Lung (tissue), 12 donors: ENCODE measurements around the gene CCDC40. TPM values are rescaled to one million over a fixed set of nuclear protein-coding genes. Genes with fewer than 3 reads are reported as not detected.
"Not testable (repeated sequence)": the region's sequence is repeated elsewhere in the genome, so short reads cannot be mapped to it uniquely, and the experiment has no call there.

Experiments
- ATAC-seq: fragments of 200-7000 bp; cut with Tn5 transposase; one replicate; pipeline ENCODE4 v1.9.1; 2020; ENCODE audit warnings: moderate number of reproducible peaks; ENCODE audit not compliant: insufficient read depth, low FRiP score
- DNase-seq, 3 donors: peaks; one replicate each; pipeline ENCODE4 v3.0.0-alpha.2; 2013 to 2017
- H3K27ac ChIP-seq, 2 donors: one replicate each; pipeline ENCODE4 v1.5.1; 2013; ENCODE audit warnings: mild to moderate bottlenecking in 2 of 2, moderate library complexity in 2 of 2, control low read depth in 1 of 2, inconsistent platforms in 1 of 2, low read depth in 1 of 2, low read length in 1 of 2
- H3K27me3 ChIP-seq, 3 donors: one replicate each; pipeline ENCODE4 v1.5.1; 2013; ENCODE audit warnings: low read length in 2 of 3; ENCODE audit not compliant: control insufficient read depth in 3 of 3, insufficient read depth in 3 of 3
- H3K36me3 ChIP-seq, 4 donors: one replicate each; pipeline ENCODE4 v1.5.1; 2013; ENCODE audit warnings: low read length in 4 of 4, mild to moderate bottlenecking in 1 of 4, moderate library complexity in 1 of 4; ENCODE audit not compliant: control insufficient read depth in 4 of 4, insufficient read depth in 4 of 4
- H3K4me1 ChIP-seq, 5 donors: one replicate each; pipeline ENCODE4 v1.5.1; 2013; ENCODE audit warnings: low read length in 5 of 5, mild to moderate bottlenecking in 2 of 5, moderate library complexity in 1 of 5; ENCODE audit not compliant: control insufficient read depth in 5 of 5, insufficient read depth in 5 of 5
- H3K4me3 ChIP-seq: one replicate; pipeline ENCODE4 v1.5.1; 2013; ENCODE audit warnings: mild to moderate bottlenecking, control low read depth, moderate library complexity
- H3K9ac ChIP-seq, 2 donors: one replicate each; pipeline ENCODE4 v1.5.1; 2013; ENCODE audit warnings: low read length in 2 of 2, control low read depth in 1 of 2; ENCODE audit not compliant: insufficient read depth in 1 of 2
- H3K9me3 ChIP-seq, 4 donors: one replicate each; pipeline ENCODE4 v1.5.1; 2013; ENCODE audit warnings: low read length in 3 of 4, mild to moderate bottlenecking in 1 of 4, moderate library complexity in 1 of 4; ENCODE audit not compliant: control insufficient read depth in 4 of 4, insufficient read depth in 3 of 4
- CTCF ChIP-seq: IDR thresholded peaks from 2 replicates; pipeline ENCODE4 v1.5.1; 2012; ENCODE audit warnings: mild to moderate bottlenecking; ENCODE audit errors: control extremely low read depth, extremely low read depth
- WGBS, 2 donors: extraction: QIAGEN DNeasy Blood & Tissue Kit; methylation state at CpG; one replicate each; pipeline ENCODE4 v1.1.7; 2013; 5-methylcytosine and 5-hydroxymethylcytosine counted together
- polyA plus RNA-seq, 2 donors: library from polyadenylated mRNA; stranded (reverse); fragments of 200-250 nt; gene quantifications; one replicate each; pipeline ENCODE4 v1.2.1, GENCODE V29; 2013
- total RNA-seq, 2 donors: library from RNA; depleted of rRNA in 1 of 2; stranded (reverse); fragments of >200 nt in 1 of 2; gene quantifications; one replicate each; pipeline ENCODE4 v1.2.1, GENCODE V29; 2014 to 2021
- donor health status: control.
- donor health status: control.
- donor health status: Bipolar disorder and iron deficiency.
- donor health status: healthy.
- donor health status: DM: yes; HTN: yes; CAD: no.

CCDC40 gene
- total and polyA plus RNA-seq, 4 donors: 6.0 to 34.5 (median 7.3) TPM

DNA sequence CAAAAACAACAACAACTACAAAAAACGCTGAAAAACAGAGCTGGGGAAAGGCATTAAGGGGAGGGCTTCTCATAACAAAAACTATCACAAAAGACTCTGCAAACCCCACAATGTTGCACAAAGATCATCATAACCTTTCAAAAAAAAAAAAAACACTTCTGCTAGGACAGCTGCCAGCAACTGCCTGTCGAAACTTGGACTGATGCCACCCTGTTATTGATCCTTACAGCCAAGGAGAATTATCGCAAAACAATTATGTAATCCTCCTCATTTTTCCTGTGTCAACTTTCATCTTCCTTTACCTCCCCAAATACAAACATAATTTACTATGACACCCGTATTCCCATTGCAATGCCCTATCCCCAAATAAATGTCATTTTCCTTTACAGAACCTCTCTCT is 9.3 kb downstream of the CCDC40 start:
- ATAC-seq (no peak), DNase-seq (no peak)
- Histone ChIP-seq H3K4me3 (no peak overlapping the region), H3K27ac (no peak overlapping the region), H3K9ac (no peak overlapping the region), H3K27me3 (no peaks in the 10 kb centered on the region), H3K9me3 (no peaks in the 10 kb centered on the region), H3K36me3 (peaks cover 0 to 7% (median 4%) of the 10 kb centered on the region in 4 donors), H3K4me1 (no peaks in the 10 kb centered on the region)
- 46 to 61% methylated on average over 4 of the region's 4 CpGs for WGBS, 2 donors
- TF ChIP-seq CTCF: no peak

GRCh38 chr17:80046709-80047108 is 10.3 kb downstream of the CCDC40 start:
- not testable (repeated sequence) for H3K9ac ChIP-seq, DNase-seq, H3K4me3 ChIP-seq, H3K27ac ChIP-seq, H3K4me1 ChIP-seq, H3K36me3 ChIP-seq, ATAC-seq, H3K27me3 ChIP-seq, H3K9me3 ChIP-seq
- WGBS, 2 donors: 95 to 97% methylated on average over 10 of the region's 10 CpGs

DNA sequence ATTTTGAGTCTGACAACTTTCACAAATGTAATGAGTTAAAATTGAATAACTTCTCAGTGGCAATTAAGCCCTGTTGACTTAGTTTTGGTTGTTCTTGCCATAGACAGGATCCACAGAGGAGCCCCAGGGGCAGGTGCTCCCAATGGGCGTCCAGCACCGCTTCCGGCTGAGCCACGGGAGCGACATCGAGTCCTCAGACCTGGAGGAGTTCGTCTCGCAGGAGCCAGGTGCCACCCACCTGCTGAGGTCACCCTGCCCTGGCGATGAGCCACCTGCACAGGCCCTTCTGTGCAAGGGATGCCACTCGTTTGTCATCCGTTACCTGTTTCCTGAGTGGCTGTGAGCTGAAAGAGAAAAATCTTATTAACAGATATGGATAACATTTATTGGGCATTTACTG is 10.7 kb downstream of the CCDC40 start:
- Histone ChIP-seq H3K27me3 (no peaks in the 10 kb centered on the region), H3K27ac (no peak overlapping the region), H3K9me3 (no peaks in the 10 kb centered on the region), H3K4me3 (no peak overlapping the region), H3K4me1 (no peaks in the 10 kb centered on the region), H3K36me3 (peaks cover 0 to 10% (median 4%) of the 10 kb centered on the region in 4 donors), H3K9ac (no peak overlapping the region)
- 91 to 92% methylated on average over 11 of the region's 11 CpGs for WGBS, 2 donors
- DNase-seq: no peak
- no peak for ATAC-seq
- TF ChIP-seq CTCF: no peak

DNA sequence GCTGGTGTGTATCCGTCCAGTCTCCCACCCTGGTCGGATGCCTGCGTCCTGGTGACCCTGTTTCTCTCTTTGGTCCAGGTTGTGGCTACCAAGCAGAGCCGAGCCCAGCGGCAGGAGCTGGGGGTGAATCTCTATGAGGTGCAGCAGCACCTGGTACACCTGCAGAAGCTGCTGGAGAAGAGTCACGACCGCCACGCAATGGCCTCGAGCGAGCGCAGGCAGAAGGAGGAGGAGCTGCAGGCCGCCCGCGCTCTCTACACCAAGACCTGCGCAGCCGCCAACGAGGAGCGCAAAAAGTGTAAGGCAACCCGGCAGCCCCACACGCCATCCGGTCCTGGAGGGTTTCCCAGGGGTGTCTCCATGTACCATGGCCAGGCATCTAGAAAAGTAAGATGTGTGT is 13.5 kb downstream of the CCDC40 start:
- no peak for ATAC-seq
- H3K4me3 ChIP-seq: no peak overlapping the region
- no peak overlapping the region for H3K27ac ChIP-seq
- no peaks in the 10 kb centered on the region for H3K27me3 ChIP-seq
- H3K4me1 ChIP-seq: peaks cover 0 to 5% (median 0%) of the 10 kb centered on the region in 5 donors
- no peaks in the 10 kb centered on the region for H3K9me3 ChIP-seq
- peaks cover 0 to 10% (median 2%) of the 10 kb centered on the region in 4 donors for H3K36me3 ChIP-seq
- DNase-seq: no peak
- H3K9ac ChIP-seq: no peak overlapping the region
- 95 to 98% methylated on average over 21 of the region's 21 CpGs for WGBS, 2 donors
- no peak for TF ChIP-seq CTCF
